Coronary artery (tissue), 2 donors: Measurements from ENCODE around the gene FAM9A.
"Not testable (repeated sequence)": the region's sequence is repeated elsewhere in the genome, so short reads cannot be mapped to it uniquely, and the experiment has no call there.

Experiments
- DNase-seq: peaks from one replicate; pipeline ENCODE4 v3.0.0-alpha.2; 2017; ENCODE audit warnings: low spot score
- H3K27ac ChIP-seq, 2 donors: fragments of 200-600 bp; sonication (generic); one replicate each; pipeline ENCODE4 v1.5.1; 2016 to 2019
- H3K4me3 ChIP-seq: fragments of 200-600 bp; sonication (generic); 2 replicates; pipeline ENCODE4 v1.5.1; 2016; ENCODE audit warnings: mild to moderate bottlenecking, moderate library complexity
- TF ChIP-seq, protein P1 (sequence below): fragments of 200-600 bp; sonication (generic); IDR thresholded peaks from one replicate; pipeline ENCODE4 v1.5.1; 2019; ENCODE audit warnings: antibody characterized with exemption

FAM9A gene

GRCh38 chrX:8805974-8806373 is 4.8 kb upstream of the FAM9A start:
- no peak overlapping the region for H3K4me3 ChIP-seq
- no peak for DNase-seq
- H3K27ac ChIP-seq, result no peak overlapping the region
- TF ChIP-seq, protein P1, sequence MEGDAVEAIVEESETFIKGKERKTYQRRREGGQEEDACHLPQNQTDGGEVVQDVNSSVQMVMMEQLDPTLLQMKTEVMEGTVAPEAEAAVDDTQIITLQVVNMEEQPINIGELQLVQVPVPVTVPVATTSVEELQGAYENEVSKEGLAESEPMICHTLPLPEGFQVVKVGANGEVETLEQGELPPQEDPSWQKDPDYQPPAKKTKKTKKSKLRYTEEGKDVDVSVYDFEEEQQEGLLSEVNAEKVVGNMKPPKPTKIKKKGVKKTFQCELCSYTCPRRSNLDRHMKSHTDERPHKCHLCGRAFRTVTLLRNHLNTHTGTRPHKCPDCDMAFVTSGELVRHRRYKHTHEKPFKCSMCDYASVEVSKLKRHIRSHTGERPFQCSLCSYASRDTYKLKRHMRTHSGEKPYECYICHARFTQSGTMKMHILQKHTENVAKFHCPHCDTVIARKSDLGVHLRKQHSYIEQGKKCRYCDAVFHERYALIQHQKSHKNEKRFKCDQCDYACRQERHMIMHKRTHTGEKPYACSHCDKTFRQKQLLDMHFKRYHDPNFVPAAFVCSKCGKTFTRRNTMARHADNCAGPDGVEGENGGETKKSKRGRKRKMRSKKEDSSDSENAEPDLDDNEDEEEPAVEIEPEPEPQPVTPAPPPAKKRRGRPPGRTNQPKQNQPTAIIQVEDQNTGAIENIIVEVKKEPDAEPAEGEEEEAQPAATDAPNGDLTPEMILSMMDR, result no peak

DNA sequence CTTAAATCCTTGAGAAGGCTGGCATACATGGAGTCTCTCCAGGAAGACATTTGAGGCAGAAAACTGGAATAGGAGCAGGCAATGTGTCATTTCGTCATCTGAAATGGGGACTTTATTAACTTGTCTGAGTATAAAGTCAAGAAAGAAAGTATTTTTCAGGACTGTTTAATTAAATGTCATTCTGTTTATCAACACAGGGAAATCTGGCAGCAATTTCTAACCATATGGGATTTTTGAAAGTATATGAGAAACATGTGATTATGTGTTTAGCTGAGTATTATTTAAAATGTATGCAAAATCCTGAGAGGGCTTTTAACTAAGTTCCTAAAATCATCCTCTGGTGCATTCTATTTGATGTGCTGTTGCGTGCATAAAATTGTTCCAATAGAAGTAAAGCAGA is 3.9 kb upstream of the FAM9A start:
- H3K27ac ChIP-seq, result no peak overlapping the region
- TF ChIP-seq, protein P1, result no peak
- DNase-seq, result no peak
- no peak overlapping the region for H3K4me3 ChIP-seq

- Histone ChIP-seq H3K27ac (no peak overlapping the region), H3K4me3 (no peak overlapping the region)
- TF ChIP-seq, protein P1, result no peak
- DNase-seq, result no peak
Measured at GRCh38 chrX:8803326-8803725, 2.1 kb upstream of the FAM9A start.

DNA sequence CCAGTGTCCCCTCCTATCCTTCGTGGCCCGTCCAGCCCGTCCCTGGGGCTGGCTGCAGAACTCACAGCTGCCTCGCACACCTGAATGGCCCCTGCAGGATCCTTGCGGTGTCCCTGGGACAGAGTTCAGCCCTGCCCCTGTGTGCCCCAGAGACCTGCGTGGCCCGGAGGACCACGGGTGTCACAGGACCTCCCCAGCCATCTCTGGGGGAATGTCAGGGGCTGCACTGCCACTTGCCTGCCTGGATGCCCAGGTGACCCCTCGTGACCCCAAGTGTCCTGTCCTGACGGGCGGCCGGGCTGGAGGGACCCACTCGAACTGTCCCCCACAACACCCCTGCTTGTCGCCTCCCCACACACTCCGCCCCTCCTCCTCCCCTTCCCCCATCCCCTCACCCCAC is 832 bp downstream of the FAM9A start:
- H3K4me3 ChIP-seq, H3K27ac ChIP-seq, DNase-seq: not testable (repeated sequence)

- not testable (repeated sequence) for DNase-seq, H3K4me3 ChIP-seq, H3K27ac ChIP-seq
Measured at GRCh38 chrX:8799281-8799680, 1.9 kb downstream of the FAM9A start.

- not testable (repeated sequence) for H3K4me3 ChIP-seq, H3K27ac ChIP-seq, DNase-seq
Measured at GRCh38 chrX:8798702-8799101, 2.5 kb downstream of the FAM9A start.

- H3K27ac ChIP-seq, DNase-seq, H3K4me3 ChIP-seq: not testable (repeated sequence)
Measured at GRCh38 chrX:8787119-8787518, 14.1 kb downstream of the FAM9A start.

DNA sequence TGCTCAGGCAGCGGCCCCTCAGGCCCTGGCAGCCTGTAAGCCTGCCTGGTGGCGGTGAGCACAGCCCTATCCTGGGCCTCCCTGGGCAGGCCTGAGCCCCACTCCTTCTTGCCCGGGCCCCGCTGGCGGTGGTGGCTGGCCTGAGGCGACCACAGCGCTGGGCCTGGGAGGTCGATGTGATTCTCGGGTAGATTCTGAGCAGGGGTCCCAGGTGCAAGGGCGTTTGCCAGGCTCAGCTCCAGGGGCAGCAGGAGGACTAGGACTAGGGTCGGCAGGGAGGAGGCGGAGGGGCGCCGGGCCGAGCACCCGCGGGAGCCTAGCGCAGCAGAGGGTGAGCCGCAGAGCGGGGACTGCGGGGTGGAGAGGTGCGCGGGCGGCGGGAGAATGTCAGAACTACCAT is 17.0 kb downstream of the FAM9A start:
- TF ChIP-seq, protein P1, result no peak
- Histone ChIP-seq H3K27ac (no peak overlapping the region), H3K4me3 (no peak overlapping the region)
- DNase-seq, result no peak

DNA sequence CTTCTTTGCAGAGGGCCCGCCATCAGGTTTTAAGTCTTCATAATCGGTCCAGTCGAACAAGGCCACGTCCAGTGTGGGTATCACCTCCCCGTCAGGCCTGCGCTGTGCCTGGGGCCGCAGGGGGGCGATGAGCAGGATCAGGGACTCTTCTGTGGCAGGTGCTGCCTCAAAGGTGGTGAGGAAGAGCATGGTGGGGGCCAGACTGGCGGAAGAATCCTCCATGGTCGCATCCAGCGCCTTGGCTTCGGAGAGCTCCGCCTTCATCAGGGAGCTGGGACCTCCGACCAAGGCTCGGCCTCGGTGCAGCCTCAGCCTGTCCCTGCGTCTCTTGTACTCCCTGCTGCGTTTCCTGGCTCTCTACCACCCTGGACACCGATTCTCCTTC is 17.5 kb downstream of the FAM9A start:
- TF ChIP-seq, protein P1, result no peak
- Histone ChIP-seq H3K4me3 (no peak overlapping the region), H3K27ac (no peak overlapping the region)
- no peak for DNase-seq
